Upper lobe of right lung (tissue), 1 donor: ENCODE results near the gene ACKR2. TPM values are rescaled to one million over a fixed set of nuclear protein-coding genes. Genes with fewer than 3 reads are reported as not detected.

Experiments
- ATAC-seq: fragments of 200-7000 bp; cut with Tn5 transposase; one replicate; pipeline ENCODE4 v1.9.1; 2020; ENCODE audit warnings: mild to moderate bottlenecking, moderate library complexity
- DNase-seq: peaks from one replicate; pipeline ENCODE4 v3.0.0-alpha.2; 2020
- H3K27ac ChIP-seq: fragments of 200-600 bp; one replicate; pipeline ENCODE4 v1.8.0; 2022
- H3K27me3 ChIP-seq: fragments of 200-600 bp; one replicate; pipeline ENCODE4 v1.8.0; 2022; ENCODE audit warnings: mild to moderate bottlenecking
- H3K36me3 ChIP-seq: fragments of 200-600 bp; one replicate; pipeline ENCODE4 v1.8.0; 2022
- H3K4me1 ChIP-seq: fragments of 200-600 bp; one replicate; pipeline ENCODE4 v1.8.0; 2022
- H3K4me3 ChIP-seq: fragments of 200-600 bp; one replicate; pipeline ENCODE4 v1.8.0; 2022; ENCODE audit warnings: mild to moderate bottlenecking
- H3K9me3 ChIP-seq: fragments of 200-600 bp; one replicate; pipeline ENCODE4 v1.8.0; 2022
- intact Hi-C: fragments of 100-400 bp; cut with DNase I; formaldehyde crosslinking; loops from one replicate; pipeline ENCODE4 v1.11.0; 2022
- total RNA-seq: library from RNA; stranded (reverse); fragmentation: NEBNext Ultra II Directional; extraction: Animal tissue kit (Norgen Biotek cat#: 25700); gene quantifications from one replicate; pipeline ENCODE4 v1.2.1, GENCODE V29; 2021
- TF ChIP-seq, protein P1 (sequence below): fragments of 200-600 bp; IDR thresholded peaks from one replicate; pipeline ENCODE4 v1.8.0; 2022; ENCODE audit warnings: antibody characterized with exemption
- donor health status: DM: no; HTN: yes; CAD: no; lungs with severe emphysema.

Gene ACKR2
- total RNA-seq, 1 donor from 2014 or later, result 5.2 TPM

DNA sequence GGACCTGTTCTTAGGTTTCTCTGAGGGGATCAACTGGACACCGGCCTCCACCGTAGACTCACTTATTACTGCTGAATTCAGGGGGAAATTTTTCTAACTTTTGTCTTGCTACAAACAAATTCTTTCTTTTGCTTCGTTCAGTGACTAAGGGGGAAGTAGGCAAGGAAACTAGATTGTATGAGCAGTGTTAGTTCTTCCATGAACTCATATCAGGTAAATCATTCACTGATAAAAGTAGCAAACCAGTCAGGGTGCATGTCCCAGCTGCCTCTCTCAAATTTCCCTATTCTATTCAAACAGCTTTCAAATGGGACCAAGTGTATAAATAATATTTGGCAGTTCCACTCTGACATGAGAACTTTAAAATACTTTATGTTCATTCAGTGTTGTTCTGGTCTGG lies 28.8 kb upstream of the ACKR2 start:
- Histone ChIP-seq H3K4me1 (peaks cover 10% of the 10 kb centered on the region), H3K9me3 (no peaks in the 10 kb centered on the region), H3K27ac (peak overlapping the region; percentile 48), H3K4me3 (no peak overlapping the region), H3K36me3 (peaks cover 24% of the 10 kb centered on the region), H3K27me3 (no peaks in the 10 kb centered on the region)
- no peak for DNase-seq
- intact Hi-C loops, result loop anchor here (5.0 kb wide), 1 partner anchor 52 kb away; no protein-coding TSS in a partner anchor
- ATAC-seq, result peak; percentile 42
- TF ChIP-seq, protein P1, sequence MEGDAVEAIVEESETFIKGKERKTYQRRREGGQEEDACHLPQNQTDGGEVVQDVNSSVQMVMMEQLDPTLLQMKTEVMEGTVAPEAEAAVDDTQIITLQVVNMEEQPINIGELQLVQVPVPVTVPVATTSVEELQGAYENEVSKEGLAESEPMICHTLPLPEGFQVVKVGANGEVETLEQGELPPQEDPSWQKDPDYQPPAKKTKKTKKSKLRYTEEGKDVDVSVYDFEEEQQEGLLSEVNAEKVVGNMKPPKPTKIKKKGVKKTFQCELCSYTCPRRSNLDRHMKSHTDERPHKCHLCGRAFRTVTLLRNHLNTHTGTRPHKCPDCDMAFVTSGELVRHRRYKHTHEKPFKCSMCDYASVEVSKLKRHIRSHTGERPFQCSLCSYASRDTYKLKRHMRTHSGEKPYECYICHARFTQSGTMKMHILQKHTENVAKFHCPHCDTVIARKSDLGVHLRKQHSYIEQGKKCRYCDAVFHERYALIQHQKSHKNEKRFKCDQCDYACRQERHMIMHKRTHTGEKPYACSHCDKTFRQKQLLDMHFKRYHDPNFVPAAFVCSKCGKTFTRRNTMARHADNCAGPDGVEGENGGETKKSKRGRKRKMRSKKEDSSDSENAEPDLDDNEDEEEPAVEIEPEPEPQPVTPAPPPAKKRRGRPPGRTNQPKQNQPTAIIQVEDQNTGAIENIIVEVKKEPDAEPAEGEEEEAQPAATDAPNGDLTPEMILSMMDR, result no peak

DNA sequence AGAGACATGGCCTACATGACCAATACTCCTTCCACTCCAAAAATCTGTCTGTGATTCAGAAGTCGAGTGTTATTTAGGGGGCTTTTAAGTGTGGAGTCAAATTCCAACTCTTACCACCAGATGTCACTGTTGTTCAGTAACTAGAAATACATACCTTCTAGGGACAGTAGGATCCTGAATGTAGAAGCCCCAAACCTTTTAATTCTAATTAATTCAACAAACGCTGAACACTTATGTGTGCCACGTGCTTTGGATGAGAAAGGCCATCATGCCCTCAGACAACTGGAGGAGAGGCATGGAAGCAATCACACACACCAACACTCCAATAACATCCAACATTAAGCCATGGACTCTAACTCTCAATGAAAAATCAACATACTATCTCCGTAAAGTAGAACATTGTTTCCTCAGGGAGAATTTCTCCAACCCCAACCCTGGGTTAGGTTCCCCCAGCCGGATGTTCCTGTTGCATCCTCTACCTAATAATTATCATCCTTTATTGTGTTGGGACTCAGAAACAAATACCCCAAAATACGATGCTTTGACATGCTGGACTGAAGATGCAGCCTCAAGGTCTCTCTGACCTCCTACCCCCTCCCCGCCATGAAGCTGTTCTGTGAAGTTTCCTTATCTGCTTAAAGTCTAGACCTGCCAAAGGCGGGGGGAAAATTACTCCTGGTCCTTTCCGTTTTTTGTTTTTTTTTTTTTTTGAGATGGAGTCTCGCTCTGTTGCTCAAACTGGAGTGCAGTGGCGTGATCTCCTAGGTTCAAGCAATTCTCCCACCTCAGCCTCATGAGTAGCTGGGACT lies 28.1 kb upstream of the ACKR2 start:
- TF ChIP-seq, protein P1, result peak; percentile 85
- Histone ChIP-seq H3K4me3 (no peak overlapping the region), H3K27me3 (no peaks in the 10 kb centered on the region), H3K9me3 (no peaks in the 10 kb centered on the region), H3K36me3 (peaks cover 31% of the 10 kb centered on the region), H3K27ac (no peak overlapping the region), H3K4me1 (peaks cover 10% of the 10 kb centered on the region)
- ATAC-seq (peak; percentile 87), DNase-seq (no peak)
- intact Hi-C loops, result loop anchor here (5.0 kb wide), 1 partner anchor 51 kb away; no protein-coding TSS in a partner anchor

DNA sequence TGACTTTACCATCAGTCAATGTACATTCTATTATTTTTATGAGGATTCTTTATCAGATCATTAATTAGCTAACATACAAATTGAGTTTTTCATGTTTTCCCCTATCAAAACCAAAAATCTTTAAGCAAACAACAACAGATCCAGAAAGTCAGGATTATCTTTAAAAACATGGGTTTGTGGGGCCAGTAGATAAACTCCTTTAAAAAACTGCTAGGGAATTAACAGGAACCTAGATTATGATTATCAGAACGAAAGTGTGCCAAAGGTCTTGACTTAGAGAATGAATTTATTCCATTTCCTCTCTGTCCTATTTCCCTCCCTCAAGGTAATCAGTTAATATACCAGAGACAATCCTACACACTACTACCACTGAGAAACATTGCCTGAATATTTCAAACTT lies 23.0 kb upstream of the ACKR2 start:
- Histone ChIP-seq H3K9me3 (no peaks in the 10 kb centered on the region), H3K27me3 (no peaks in the 10 kb centered on the region), H3K4me3 (no peak overlapping the region), H3K27ac (no peak overlapping the region), H3K36me3 (peaks cover 48% of the 10 kb centered on the region), H3K4me1 (no peaks in the 10 kb centered on the region)
- ATAC-seq, result no peak
- intact Hi-C loops, result no loop called here
- no peak for DNase-seq
- TF ChIP-seq, protein P1, result no peak

DNA sequence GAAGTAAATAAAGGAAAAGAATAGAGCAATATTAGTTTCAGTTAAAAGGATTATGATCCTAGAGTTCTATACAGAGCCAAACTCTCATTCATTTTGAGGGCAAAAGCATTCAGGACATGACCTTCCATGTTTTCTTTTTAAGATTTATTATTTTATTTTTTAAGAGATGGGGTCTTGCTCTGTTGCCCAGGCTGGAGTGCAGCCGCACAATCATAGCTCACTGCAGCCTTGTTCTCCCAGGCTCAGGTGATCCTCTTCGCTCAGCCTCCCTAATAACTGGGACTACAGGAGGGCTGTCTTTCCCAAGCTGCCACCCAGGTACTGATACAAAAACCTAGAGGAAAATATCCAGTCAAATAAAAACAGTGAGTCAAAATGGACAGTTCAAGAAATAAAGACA lies 22.6 kb upstream of the ACKR2 start:
- H3K36me3 ChIP-seq, result peaks cover 48% of the 10 kb centered on the region
- TF ChIP-seq, protein P1, result no peak
- no peak for DNase-seq
- ATAC-seq, result no peak
- H3K4me1 ChIP-seq, result no peaks in the 10 kb centered on the region
- H3K27me3 ChIP-seq, result no peaks in the 10 kb centered on the region
- no peaks in the 10 kb centered on the region for H3K9me3 ChIP-seq
- no peak overlapping the region for H3K4me3 ChIP-seq
- intact Hi-C loops, result no loop called here
- no peak overlapping the region for H3K27ac ChIP-seq

DNA sequence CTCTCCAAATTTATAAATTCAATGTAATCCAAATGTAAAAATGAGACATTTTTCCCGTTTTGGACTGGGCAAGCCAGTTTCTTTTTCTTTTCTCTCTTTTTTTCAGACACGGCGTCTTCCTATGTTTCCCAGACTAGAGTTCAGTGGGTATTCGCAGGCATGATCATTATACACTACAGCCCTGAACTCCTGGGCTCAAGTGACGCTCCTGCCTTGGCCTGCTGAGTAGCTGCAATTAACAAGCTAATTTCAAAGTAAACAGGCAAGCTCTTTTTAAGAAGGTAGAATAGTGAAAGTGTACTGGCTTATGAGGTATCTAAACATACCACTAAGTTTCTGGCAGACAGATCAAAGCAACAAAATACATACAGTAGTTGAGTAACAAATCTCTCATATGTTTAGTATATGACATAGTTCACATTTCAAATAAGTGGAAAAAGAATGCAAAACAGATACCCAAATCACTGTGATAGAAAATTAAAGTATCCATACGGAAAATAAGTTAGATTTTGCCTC lies 18.5 kb upstream of the ACKR2 start:
- TF ChIP-seq, protein P1, result no peak
- DNase-seq (no peak), ATAC-seq (peak; percentile 51)
- Histone ChIP-seq H3K36me3 (peaks cover 35% of the 10 kb centered on the region), H3K9me3 (no peaks in the 10 kb centered on the region), H3K27ac (no peak overlapping the region), H3K27me3 (no peaks in the 10 kb centered on the region), H3K4me1 (no peaks in the 10 kb centered on the region), H3K4me3 (no peak overlapping the region)
- intact Hi-C loops, result no loop called here
